Sciatic nerve (tissue), 1 donor: ENCODE measurements around the gene PIGV. TPM values are rescaled to one million over a fixed set of nuclear protein-coding genes. Genes with fewer than 3 reads are reported as not detected.

Experiments
- total RNA-seq: library from RNA; stranded (reverse); fragmentation: NEBNext Ultra II Directional; extraction: Animal tissue kit (Norgen Biotek cat#: 25700); gene quantifications from one replicate; pipeline ENCODE4 v1.2.1, GENCODE V29; 2021
- donor health status: DM: no; HTN: no; CAD: no.

Gene PIGV
- total RNA-seq, 1 donor from 2014 or later: 10.6 TPM

Other genes with a start within 250 kb of the PIGV start
- gene ARID1A, start 91.9 kb upstream of the PIGV start, total RNA-seq: 83.8 TPM
- 21.2 TPM for gene ZDHHC18, start 38.7 kb downstream of the PIGV start, total RNA-seq
- gene SFN, start 75.2 kb downstream of the PIGV start, total RNA-seq: 0.53 TPM
- gene GPN2, start 102.3 kb downstream of the PIGV start, total RNA-seq: 22.7 TPM
- 12.3 TPM for gene GPATCH3, start 112.5 kb downstream of the PIGV start, total RNA-seq
- not detected for gene NR0B2, start 126.0 kb downstream of the PIGV start, total RNA-seq
- 58.4 TPM for gene NUDC, start 133.8 kb downstream of the PIGV start, total RNA-seq
- not detected for gene KDF1, start 172.5 kb downstream of the PIGV start, total RNA-seq
- gene TRNP1, start 205.7 kb downstream of the PIGV start, total RNA-seq: 22.7 TPM
- gene TENT5B, start 224.9 kb downstream of the PIGV start, total RNA-seq: 2.3 TPM